PFSK-1 (cell line): ENCODE data around the gene PHACTR3.

Experiments
- POLR2AphosphoS5 ChIP-seq: IDR thresholded peaks from 2 replicates; pipeline ENCODE4 v1.6.1; 2012; ENCODE audit warnings: low read depth, mild to moderate bottlenecking, control low read depth, low read length, moderate library complexity
- REST ChIP-seq, 2 experiments: IDR thresholded peaks; 2 replicates each; pipeline versions ENCODE4 v1.6.1 to v1.8.0; 2011 to 2012; ENCODE audit warnings: low read depth in 2 of 2, low read length in 2 of 2, control low read depth in 1 of 2, inconsistent platforms in 1 of 2, mild to moderate bottlenecking in 1 of 2, moderate library complexity in 1 of 2; ENCODE audit not compliant: insufficient read depth in 1 of 2
- SIN3A ChIP-seq: IDR thresholded peaks from 2 replicates; pipeline ENCODE4 v1.6.1; 2012; ENCODE audit warnings: mild to moderate bottlenecking, low read length, moderate library complexity, borderline replicate concordance; ENCODE audit not compliant: insufficient read depth
- TAF1 ChIP-seq: IDR thresholded peaks from 2 replicates; pipeline ENCODE4 v1.6.1; 2012; ENCODE audit warnings: low read length, control low read depth, borderline replicate concordance; ENCODE audit not compliant: insufficient read depth

GRCh38 chr20:59742351-59743095 lies 138.2 kb downstream of the PHACTR3 start:
- TF ChIP-seq TAF1 (no peak), POLR2AphosphoS5 (no peak), REST (IDR thresholded peaks at IDR 0.05; ENCODE audit: insufficient read depth in 1 of 2, low read depth in 2 of 2, low read length in 2 of 2) (no peak), SIN3A (no peak)
